IMR-90 (cell line): ENCODE measurements around the gene TOP3B. TPM values are rescaled to one million over a fixed set of nuclear protein-coding genes. Genes with fewer than 3 reads are reported as not detected.

Experiments used
- ATAC-seq: fragments of 200-7000 bp; cut with Tn5 transposase; 2 replicates; pipeline ENCODE4 v1.9.1; 2020; ENCODE audit warnings: low read depth, mild to moderate bottlenecking, moderate library complexity
- BruUV-seq: library from RNA; stranded (reverse); fragments of 400-500 nt; replicated peaks from 2 replicates; lab custom pipeline; 2021; lab: Mats Ljungman, UMichigan
- CTCF ChIA-PET: fragments of 300-600 bp; formaldehyde crosslinking; extraction: SDS; loops from one replicate; lab custom pipeline; 2021; ENCODE audit warnings: antibody characterized with exemption; lab: Yijun Ruan, JAX
- POLR2A ChIA-PET: fragments of 300-600 bp; sonication (Branson Sonifier 250); formaldehyde crosslinking; loops from one replicate; lab custom pipeline; 2022; ENCODE audit warnings: antibody characterized with exemption; ENCODE audit not compliant: unreplicated experiment; lab: Charles Lee
- DNase-seq: peaks from one replicate; pipeline ENCODE4 v3.0.0; 2013
- H2AFZ ChIP-seq: replicated peaks from 2 replicates; pipeline ENCODE3; 2013; ENCODE audit warnings: low read length, mild to moderate bottlenecking; ENCODE audit not compliant: poor library complexity
- H2AK5ac ChIP-seq: 2 replicates; pipeline ENCODE4 v1.6.1; 2013; ENCODE audit warnings: low read depth, low read length, inconsistent platforms
- H2AK9ac ChIP-seq: replicated peaks from 2 replicates; pipeline ENCODE3; 2013; ENCODE audit warnings: mild to moderate bottlenecking, low read depth, low read length, moderate library complexity; ENCODE audit not compliant: poor library complexity
- H2BK120ac ChIP-seq: 2 replicates; pipeline ENCODE4 v1.6.1; 2013; ENCODE audit warnings: low read depth, low read length, inconsistent platforms
- H2BK15ac ChIP-seq: 3 replicates; pipeline ENCODE4 v1.6.1; 2013; ENCODE audit warnings: low read depth, low read length, inconsistent platforms
- H2BK20ac ChIP-seq: 2 replicates; pipeline ENCODE4 v1.6.1; 2013; ENCODE audit warnings: low read depth, mild to moderate bottlenecking, inconsistent platforms, low read length, moderate library complexity
- H2BK5ac ChIP-seq: 2 replicates; pipeline ENCODE4 v1.6.1; 2013; ENCODE audit warnings: mild to moderate bottlenecking, low read depth, low read length, inconsistent platforms; ENCODE audit not compliant: poor library complexity, severe bottlenecking
- H3K14ac ChIP-seq: replicated peaks from 2 replicates; pipeline ENCODE4 v1.6.1; 2013; ENCODE audit warnings: low read depth, low read length, inconsistent platforms
- H3K18ac ChIP-seq: 2 replicates; pipeline ENCODE4 v1.6.1; 2013; ENCODE audit warnings: low read depth, low read length, control low read depth
- H3K23ac ChIP-seq: 2 replicates; pipeline ENCODE4 v1.6.1; 2013; ENCODE audit warnings: low read depth, low read length, inconsistent platforms
- H3K27ac ChIP-seq: 2 replicates; pipeline ENCODE4 v1.5.1; 2013; ENCODE audit warnings: mild to moderate bottlenecking, control low read depth, low read length; ENCODE audit not compliant: insufficient read depth
- H3K27me3 ChIP-seq: 2 replicates; pipeline ENCODE4 v1.6.1; 2013; ENCODE audit warnings: low read length; ENCODE audit not compliant: control insufficient read depth, insufficient read depth
- H3K36me3 ChIP-seq: 2 replicates; pipeline ENCODE4 v1.6.1; 2013; ENCODE audit warnings: low read length, mixed read lengths; ENCODE audit not compliant: control insufficient read depth, insufficient read depth
- H3K4ac ChIP-seq: 2 replicates; pipeline ENCODE4 v1.6.1; 2013; ENCODE audit warnings: low read depth, low read length, inconsistent platforms
- H3K4me1 ChIP-seq: 2 replicates; pipeline ENCODE4 v1.6.1; 2013; ENCODE audit warnings: low read length, mixed read lengths; ENCODE audit not compliant: control insufficient read depth, insufficient read depth
- H3K4me2 ChIP-seq: 2 replicates; pipeline ENCODE4 v1.6.1; 2013; ENCODE audit warnings: low read depth, mild to moderate bottlenecking, control low read depth, low read length, moderate library complexity
- H3K4me3 ChIP-seq: 2 replicates; pipeline ENCODE4 v1.5.1; 2013; ENCODE audit warnings: low read depth, mild to moderate bottlenecking, control low read depth, low read length, moderate library complexity; ENCODE audit not compliant: insufficient read depth
- H3K56ac ChIP-seq: 2 replicates; pipeline ENCODE4 v1.6.1; 2013; ENCODE audit warnings: low read length, inconsistent platforms; ENCODE audit not compliant: insufficient read depth; ENCODE audit errors: extremely low read depth
- H3K79me1 ChIP-seq, 2 experiments: 2 replicates each; pipeline ENCODE4 v1.6.1; 2013; ENCODE audit warnings: low read length in 2 of 2, inconsistent platforms in 1 of 2, low read depth in 1 of 2
- H3K9ac ChIP-seq: 2 replicates; pipeline ENCODE4 v1.6.1; 2013; ENCODE audit warnings: low read depth, low read length, control low read depth
- H3K9me1 ChIP-seq: 2 replicates; pipeline ENCODE4 v1.6.1; 2013; ENCODE audit warnings: low read length, inconsistent platforms; ENCODE audit not compliant: insufficient read depth
- H3K9me3 ChIP-seq: 2 replicates; pipeline ENCODE4 v1.6.1; 2013; ENCODE audit warnings: low read length; ENCODE audit not compliant: control insufficient read depth, insufficient read depth
- H4K20me1 ChIP-seq: 2 replicates; pipeline ENCODE4 v1.6.1; 2013; ENCODE audit warnings: low read length, inconsistent platforms; ENCODE audit not compliant: insufficient read depth
- H4K5ac ChIP-seq: 2 replicates; pipeline ENCODE4 v1.6.1; 2013; ENCODE audit warnings: mild to moderate bottlenecking, low read depth, low read length, control low read depth
- H4K8ac ChIP-seq, 2 experiments: 2 replicates each; pipeline ENCODE4 v1.6.1; 2013; ENCODE audit warnings: low read depth in 2 of 2, low read length in 2 of 2, control low read depth in 1 of 2, inconsistent platforms in 1 of 2
- H4K91ac ChIP-seq: 2 replicates; pipeline ENCODE4 v1.6.1; 2013; ENCODE audit warnings: low read depth, low read length, inconsistent platforms; ENCODE audit not compliant: insufficient read depth
- BHLHE40 ChIP-seq: fragments of 150-350 bp; IDR thresholded peaks from 2 replicates; pipeline ENCODE4 v1.6.1; 2016; ENCODE audit warnings: mild to moderate bottlenecking, low read depth, low read length
- CEBPB ChIP-seq: IDR thresholded peaks from 2 replicates; pipeline ENCODE4 v1.6.1; 2012; ENCODE audit warnings: low read depth, low read length, improper control_type of control experiment
- CHD1 ChIP-seq: IDR thresholded peaks from 2 replicates; pipeline ENCODE4 v1.6.1; 2012; ENCODE audit warnings: low read depth, low read length, improper control_type of control experiment
- CTCF ChIP-seq: conservative IDR thresholded peaks from 2 replicates; pipeline ENCODE4 v1.5.1; 2012; ENCODE audit warnings: mild to moderate bottlenecking, low read depth, low read length, improper control_type of control experiment
- ELK1 ChIP-seq: fragments of 150-350 bp; IDR thresholded peaks from 2 replicates; pipeline ENCODE4 v1.6.1; 2016; ENCODE audit warnings: low read depth, mild to moderate bottlenecking, low read length, moderate library complexity, borderline replicate concordance
- FOS ChIP-seq: fragments of 150-350 bp; IDR thresholded peaks from 2 replicates; pipeline ENCODE4 v1.6.1; 2016; ENCODE audit warnings: low read depth, low read length
- MAFK ChIP-seq: IDR thresholded peaks from 2 replicates; pipeline ENCODE4 v1.6.1; 2012; ENCODE audit warnings: low read depth, low read length, improper control_type of control experiment
- MAZ ChIP-seq: IDR thresholded peaks from 2 replicates; pipeline ENCODE4 v1.6.1; 2012; ENCODE audit warnings: low read depth, mild to moderate bottlenecking, low read length, improper control_type of control experiment, moderate library complexity, borderline replicate concordance
- MXI1 ChIP-seq: IDR thresholded peaks from 2 replicates; pipeline ENCODE4 v1.6.1; 2012; ENCODE audit warnings: low read depth, mild to moderate bottlenecking, low read length, moderate library complexity, borderline replicate concordance
- NFE2L2 ChIP-seq: fragments of 150-350 bp; IDR thresholded peaks from 2 replicates; pipeline ENCODE4 v1.6.1; 2016; ENCODE audit warnings: low read depth, mild to moderate bottlenecking, low read length
- POLR2A ChIP-seq: IDR thresholded peaks from 2 replicates; pipeline ENCODE4 v1.6.1; 2012; ENCODE audit warnings: mild to moderate bottlenecking, low read depth, low read length
- RAD21 ChIP-seq: IDR thresholded peaks from 2 replicates; pipeline ENCODE4 v1.6.1; 2012; ENCODE audit warnings: low read length, improper control_type of control experiment
- RCOR1 ChIP-seq: IDR thresholded peaks from 2 replicates; pipeline ENCODE4 v1.6.1; 2012; ENCODE audit warnings: mild to moderate bottlenecking, low read length, improper control_type of control experiment; ENCODE audit not compliant: insufficient replicate concordance
- RFX5 ChIP-seq: IDR thresholded peaks from 2 replicates; pipeline ENCODE4 v1.8.0; 2012; ENCODE audit warnings: low read depth, mild to moderate bottlenecking, low read length, moderate library complexity
- SMC3 ChIP-seq: fragments of 150-350 bp; IDR thresholded peaks from 2 replicates; pipeline ENCODE4 v1.6.1; 2016; ENCODE audit warnings: low read depth, mild to moderate bottlenecking, antibody characterized with exemption, low read length, moderate library complexity
- USF2 ChIP-seq: fragments of 150-350 bp; IDR thresholded peaks from 2 replicates; pipeline ENCODE4 v1.6.1; 2017; ENCODE audit warnings: mild to moderate bottlenecking, antibody characterized with exemption, low read length, low read depth
- WGBS, 2 experiments: methylation state at CpG; one replicate each; pipeline versions ENCODE4 v1.1.5 to v1.1.7; 2013; ENCODE audit warnings: missing lambda C conversion rate in 2 of 2; ENCODE audit not compliant: insufficient read length in 1 of 2; ENCODE audit errors: extremely low coverage in 2 of 2; 5-methylcytosine and 5-hydroxymethylcytosine counted together
- dilution Hi-C: fragments of 300-500 bp; cut with HindIII; formaldehyde crosslinking; loops from one replicate; pipeline ENCODE4 v1.14.3; 2018; ENCODE audit warnings: low sequenced_read_pairs; ENCODE audit not compliant: unreplicated experiment
- in situ Hi-C: fragments of 300-500 bp; cut with MboI; formaldehyde crosslinking; loops from 3 replicates; pipeline ENCODE4 v1.14.3; 2019; ENCODE audit warnings: low sequenced_read_pairs, inconsistent platforms, mixed read lengths
- intact Hi-C: fragments of 100-400 bp; cut with micrococcal nuclease; formaldehyde crosslinking; loops from 2 replicates; pipeline ENCODE4 v1.10.0; 2022
- polyA plus RNA-seq, 3 experiments: library from polyadenylated mRNA; depleted of rRNA; stranded (reverse); fragments of >200 nt; gene quantifications; 2 replicates each; pipeline ENCODE4 v1.2.3, GENCODE V29; 2012; ENCODE audit warnings: low replicate concordance in 1 of 3
- total RNA-seq: library from RNA; depleted of rRNA; stranded (reverse); fragments of >200 nt; gene quantifications from 2 replicates; pipeline ENCODE4 v1.2.3, GENCODE V29; 2012

Gene TOP3B
- total and polyA plus RNA-seq, 2 of the 4 experiments (the other 2 are of a cell fraction): 23.0 to 23.5 TPM

- Histone ChIP-seq H4K91ac (no peak overlapping the region), H3K56ac (no peak overlapping the region), H2BK15ac (no peak overlapping the region), H2AK5ac (no peak overlapping the region), H3K9me1 (peaks cover 13% of the 10 kb centered on the region; the same call in 1 of the 2 replicates), H4K8ac (no peak overlapping the region), H3K36me3 (peaks cover 10% of the 10 kb centered on the region), H3K23ac (no peak overlapping the region; the same call in 1 of the 2 replicates), H2AFZ (no peak overlapping the region), H3K14ac (no peak overlapping the region), H3K9ac (no peak overlapping the region), H3K27ac (no peak overlapping the region), H3K4me1 (peaks cover 17% of the 10 kb centered on the region), H3K4ac (no peak overlapping the region), H2AK9ac (no peak overlapping the region), H3K4me3 (no peak overlapping the region), H3K9me3 (no peaks in the 10 kb centered on the region), H2BK120ac (no peak overlapping the region), H3K27me3 (no peaks in the 10 kb centered on the region), H2BK5ac (no peak overlapping the region), H3K4me2 (no peak overlapping the region), H3K79me1 (peaks cover 27 to 75% of the 10 kb centered on the region in 2 experiments), H4K20me1 (peaks cover 5% of the 10 kb centered on the region), H3K18ac (no peak overlapping the region), H2BK20ac (no peak overlapping the region), H4K5ac (no peak overlapping the region)
- CTCF ChIA-PET: no interaction called here
- DNase-seq: no peak
- intact Hi-C loops (no loop called here), in situ Hi-C loops (no loop called here), dilution Hi-C loops (no loop called here)
- BruUV-seq: no TSS peak
- 97% methylated on average over 6 of the region's 8 CpGs; no CpG with 5 or more reads in 1 of the 2 experiments for WGBS, 2 experiments
- no peak for TF ChIP-seq NFE2L2
- TF ChIP-seq USF2: no peak
- no peak for TF ChIP-seq MAFK
- no peak for TF ChIP-seq MAZ
- no peak for TF ChIP-seq CHD1
- no peak for TF ChIP-seq RAD21
- TF ChIP-seq CEBPB: no peak
- TF ChIP-seq BHLHE40: no peak
- TF ChIP-seq CTCF: no peak
- TF ChIP-seq FOS: no peak
- TF ChIP-seq RFX5: no peak
- no peak for TF ChIP-seq SMC3
- no peak for TF ChIP-seq ELK1
- TF ChIP-seq POLR2A: no peak
- TF ChIP-seq RCOR1: no peak
- no peak for TF ChIP-seq MXI1
- ATAC-seq: no peak
- POLR2A ChIA-PET: no interaction called here
Observed at GRCh38 chr22:21949569-21949918, 33.0 kb downstream of the TOP3B start.
